GM15510 (cell line): ENCODE measurements around the gene SVOP.

ENCODE experiments used
- POLR2A ChIP-seq: IDR thresholded peaks from 3 replicates; pipeline ENCODE4 v1.6.1; 2011; ENCODE audit warnings: borderline replicate concordance; ENCODE audit not compliant: insufficient read length; ENCODE audit errors: extremely low read depth

The SVOP gene

DNA sequence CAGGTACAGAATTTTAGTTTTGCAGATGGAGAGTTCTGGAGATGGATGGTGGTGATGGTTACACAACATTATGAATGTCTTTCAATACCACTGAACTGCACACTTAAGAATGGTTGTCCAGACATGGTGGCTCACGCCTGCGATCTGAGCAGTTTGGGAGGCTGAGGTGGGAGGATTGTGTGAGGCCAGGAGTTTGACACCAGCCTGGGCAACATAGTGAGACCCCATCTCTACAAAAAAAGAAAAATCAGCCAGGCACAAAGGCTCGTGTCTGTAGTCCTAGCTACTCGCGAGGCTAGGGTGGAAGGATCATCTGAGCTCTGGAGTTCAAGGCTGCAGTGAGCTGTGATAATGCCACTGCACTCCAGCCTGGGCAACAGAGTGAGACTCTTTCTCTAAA, 23.4 kb upstream of the SVOP start:
- no peak for TF ChIP-seq POLR2A

DNA sequence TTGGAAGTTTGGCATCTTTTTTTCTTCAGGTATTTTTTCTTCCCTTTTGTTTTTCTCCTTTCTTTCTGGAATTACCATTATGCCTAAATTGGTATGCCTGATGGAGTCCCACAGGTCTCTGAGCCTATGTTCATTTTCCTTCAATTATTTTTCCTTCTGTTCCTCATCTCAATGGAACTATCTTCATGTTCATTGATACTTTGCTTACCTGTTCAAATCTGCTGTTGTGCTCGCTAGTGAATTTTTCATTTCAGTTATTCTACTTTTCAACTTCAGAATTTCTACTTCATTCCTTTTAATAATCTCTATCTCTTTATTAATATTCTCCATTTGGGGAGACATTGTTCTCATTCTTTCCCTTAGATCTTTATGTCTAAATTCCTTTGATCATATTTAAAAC, 16.1 kb upstream of the SVOP start:
- no peak for TF ChIP-seq POLR2A

DNA sequence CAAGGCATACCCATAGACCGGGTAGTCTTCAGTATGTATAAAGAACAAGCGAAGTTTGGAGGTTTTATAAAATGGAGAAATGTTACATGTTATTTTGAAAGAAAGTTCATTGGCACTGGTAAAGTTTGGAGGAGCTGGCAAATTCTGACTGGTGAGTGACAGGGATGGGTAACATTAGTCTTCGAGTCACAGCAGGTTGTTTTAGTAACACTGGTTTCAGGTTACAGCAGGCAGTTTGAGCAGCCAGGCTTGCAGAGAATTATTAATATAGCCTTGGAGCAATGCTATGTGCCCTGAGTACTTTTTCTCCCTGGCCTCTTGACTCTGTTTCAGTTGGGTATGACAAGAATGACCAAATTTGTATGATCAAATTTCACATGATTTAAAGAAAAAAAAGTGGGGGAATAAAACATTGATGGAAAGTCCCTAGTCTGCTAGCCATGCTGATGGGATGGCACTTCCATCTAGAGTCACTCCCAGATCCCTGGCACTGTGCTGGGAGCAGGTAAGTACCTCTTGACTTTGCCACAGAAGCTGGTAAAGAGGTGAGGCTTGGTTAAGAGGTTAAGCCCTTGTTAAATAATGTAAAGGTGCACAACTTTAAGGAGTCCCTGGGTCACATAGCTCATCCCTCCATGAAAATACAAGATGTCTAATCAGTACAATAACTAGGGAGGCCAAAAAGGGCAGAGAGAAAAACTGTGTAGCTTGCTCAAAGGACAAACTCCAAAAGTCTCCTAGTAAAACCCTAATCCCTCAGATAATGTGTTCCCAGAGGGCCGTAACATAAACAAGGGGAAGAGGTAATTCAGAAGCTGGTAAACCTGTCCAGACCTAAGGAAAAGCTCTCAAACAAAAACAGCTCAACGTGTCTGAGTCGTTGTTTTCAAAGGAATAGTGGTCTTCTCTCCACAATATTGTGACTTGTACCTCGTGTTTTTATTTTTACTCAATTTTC, 12.7 kb upstream of the SVOP start:
- no peak for TF ChIP-seq POLR2A

DNA sequence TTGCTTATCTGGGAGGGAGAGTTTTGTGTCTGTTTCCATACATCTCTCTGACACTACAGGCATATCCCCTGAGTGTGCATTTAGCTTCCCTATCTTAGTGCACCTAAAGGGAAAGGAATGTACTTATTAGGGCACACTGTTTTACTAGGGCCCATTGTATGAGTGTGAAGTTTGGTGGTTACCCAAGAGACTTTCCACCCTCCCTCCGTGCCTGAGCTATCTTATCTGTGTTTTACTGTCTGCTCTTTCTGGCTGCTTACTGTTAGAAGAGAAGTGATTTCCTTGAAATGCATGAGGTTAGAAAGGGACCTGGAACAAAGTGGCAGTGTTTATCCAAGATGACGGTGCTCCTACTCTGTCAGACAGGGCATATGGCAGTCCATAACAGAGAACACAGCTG, 8.5 kb upstream of the SVOP start:
- TF ChIP-seq POLR2A, result no peak

DNA sequence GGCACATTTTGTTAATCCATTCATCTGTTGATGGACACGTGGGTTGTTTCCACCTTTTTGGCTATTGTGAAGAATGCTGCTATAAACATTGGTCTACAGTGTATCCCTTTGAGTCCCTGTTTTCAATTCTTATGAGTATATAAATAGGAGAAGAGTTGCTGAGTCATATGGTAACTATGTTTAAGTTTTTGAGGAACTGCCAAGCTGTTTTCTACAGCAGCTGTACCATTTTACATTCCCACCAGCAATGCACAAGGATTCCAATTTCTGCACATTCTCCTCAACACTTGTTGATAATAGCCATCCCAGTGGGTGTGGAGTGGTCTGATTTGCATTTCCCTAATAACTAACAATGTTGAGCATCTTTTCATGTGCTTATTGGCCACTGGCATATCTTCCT, 6.9 kb upstream of the SVOP start:
- TF ChIP-seq POLR2A, result no peak

DNA sequence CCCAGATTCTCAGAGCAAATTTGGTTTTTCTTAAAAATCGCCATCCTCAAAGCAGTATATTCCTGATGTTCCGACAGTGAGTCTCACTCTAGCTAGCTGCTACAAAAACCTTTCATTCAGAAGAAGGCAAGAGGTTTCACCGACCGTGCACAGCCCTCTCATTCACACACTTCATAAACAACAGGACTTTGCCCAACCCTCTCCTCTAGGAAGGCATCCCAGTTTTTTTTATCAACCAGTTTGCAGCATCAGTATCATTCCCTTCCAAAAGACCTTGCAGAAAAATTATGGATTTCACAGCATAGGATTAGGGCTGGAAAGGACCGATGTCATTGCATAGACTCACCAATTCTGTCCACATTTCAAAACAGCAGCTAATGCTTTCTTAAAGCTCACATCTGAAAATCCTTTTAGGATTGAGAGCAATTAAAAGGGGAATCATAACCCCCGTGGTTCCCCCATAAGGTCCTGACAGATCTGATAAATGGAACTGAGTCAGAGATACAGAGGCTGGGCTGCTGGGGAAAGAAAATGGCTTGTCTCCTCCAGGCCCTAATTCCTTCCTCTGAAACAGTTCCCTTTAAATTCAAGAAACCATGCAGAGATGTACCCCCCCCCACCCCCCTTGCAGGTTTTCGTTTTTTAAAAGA, 597 bp downstream of the SVOP start:
- no peak for TF ChIP-seq POLR2A

DNA sequence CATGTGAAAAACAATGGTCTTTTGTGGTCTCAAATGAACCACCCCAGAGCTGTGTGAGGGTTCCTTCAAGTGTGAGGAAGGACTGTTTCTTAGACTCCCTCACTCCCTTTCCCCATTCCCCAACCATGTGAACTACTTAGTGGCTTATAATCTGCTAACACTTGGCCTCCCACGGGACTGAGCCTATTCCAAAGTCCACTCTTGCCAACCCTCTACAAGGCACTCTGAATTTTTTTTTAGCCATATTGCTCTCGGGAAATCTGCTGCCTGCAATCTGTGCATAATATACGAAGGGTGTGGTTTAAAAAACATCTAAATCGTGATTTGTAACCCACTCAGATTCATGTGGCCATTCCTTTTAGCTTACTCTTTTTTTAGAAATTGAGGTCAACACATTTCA, 2.6 kb downstream of the SVOP start:
- TF ChIP-seq POLR2A, result no peak

DNA sequence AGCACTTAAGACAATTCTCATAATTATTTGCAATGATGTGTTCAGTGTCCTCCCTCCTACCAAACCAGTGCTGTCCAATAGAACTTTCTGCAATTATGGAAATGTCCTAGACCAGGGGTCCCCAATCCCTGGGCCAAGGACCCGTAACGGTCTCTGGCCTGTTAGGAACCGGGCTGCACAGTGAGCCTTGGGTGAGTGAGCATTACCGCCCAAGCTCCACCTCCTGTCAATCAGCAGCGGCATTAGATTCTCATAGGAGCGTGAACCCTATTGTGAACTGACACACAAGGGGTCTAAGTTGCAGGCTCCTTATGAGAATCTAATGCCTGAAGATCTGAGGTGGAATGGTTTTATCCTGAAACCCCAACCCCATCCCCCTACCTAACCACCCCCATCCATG, 3.9 kb downstream of the SVOP start:
- TF ChIP-seq POLR2A, result no peak

DNA sequence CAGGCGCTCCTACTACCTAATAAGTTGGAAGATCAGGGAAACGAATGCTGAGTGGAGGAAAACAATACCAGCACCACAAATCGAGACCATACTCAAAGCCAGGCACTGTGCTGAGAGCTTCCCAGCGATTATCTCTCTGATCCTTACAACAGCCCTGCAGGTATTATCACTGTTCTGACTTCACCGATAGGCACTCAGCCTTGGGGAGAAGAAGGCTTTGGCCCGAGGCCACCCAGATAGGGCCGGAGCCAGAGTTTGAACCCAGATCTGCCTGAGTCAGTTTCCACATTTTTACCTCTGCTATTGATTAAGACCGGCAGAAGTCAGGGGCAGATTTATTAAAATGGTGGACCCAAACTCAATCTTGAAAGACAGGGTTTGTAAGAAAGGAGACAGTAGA, 4.9 kb downstream of the SVOP start:
- TF ChIP-seq POLR2A, result no peak

DNA sequence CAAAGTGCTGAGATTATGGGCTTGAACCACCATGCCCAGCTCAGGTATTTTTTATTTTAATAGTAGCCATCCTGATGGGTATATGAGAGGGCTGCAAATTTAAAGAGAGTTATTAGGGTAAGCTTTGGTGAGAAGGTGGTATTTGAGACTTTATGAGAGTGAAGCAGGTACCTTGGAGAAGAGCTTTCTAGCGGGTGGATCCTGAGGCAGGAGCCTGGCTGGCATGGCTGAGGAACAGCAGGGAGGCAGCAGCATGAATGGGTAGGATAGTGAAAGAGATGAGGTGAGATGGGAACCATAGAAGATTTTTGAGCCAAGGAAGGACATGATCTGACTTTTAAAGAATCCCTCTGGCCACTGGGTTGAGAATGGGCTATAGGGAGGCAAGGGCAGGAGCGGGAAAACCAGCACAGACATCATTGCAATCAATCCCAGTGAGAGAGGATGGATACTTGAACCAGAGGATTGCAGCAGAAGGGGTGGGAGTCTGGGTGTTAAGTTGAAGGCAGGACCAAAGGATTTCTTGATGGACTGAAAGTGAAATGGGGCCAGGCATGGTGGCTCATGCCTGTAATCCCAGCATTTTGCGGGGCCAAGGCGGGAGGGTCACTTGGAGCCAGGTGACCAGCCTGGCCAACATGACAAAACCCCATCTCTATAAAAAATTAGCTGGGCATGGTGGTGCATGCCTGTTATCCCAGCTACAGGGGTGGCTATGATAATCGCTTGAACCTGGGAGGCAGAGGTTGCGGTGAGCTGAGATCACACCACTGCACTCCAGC, 5.7 kb downstream of the SVOP start:
- TF ChIP-seq POLR2A, result no peak

DNA sequence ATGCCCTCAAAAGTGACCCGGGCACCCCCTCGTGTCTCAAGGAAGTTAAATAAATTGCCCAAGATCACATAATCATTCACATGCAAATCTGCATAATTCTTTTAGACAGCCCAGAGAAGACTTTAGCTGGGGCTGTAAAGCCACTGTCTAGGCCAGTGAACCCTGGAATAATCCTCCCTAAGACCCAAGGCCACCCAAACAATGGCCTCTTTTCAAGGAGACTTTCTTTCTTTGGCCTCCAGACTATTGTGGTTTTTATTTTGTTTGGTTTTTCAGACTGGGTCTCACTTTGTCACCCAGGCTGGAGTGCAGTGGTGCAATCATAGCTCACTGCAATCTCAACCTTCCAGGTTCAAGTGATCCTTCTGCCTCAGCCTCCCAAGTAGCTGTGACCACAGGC, 10.6 kb downstream of the SVOP start:
- TF ChIP-seq POLR2A, result no peak

DNA sequence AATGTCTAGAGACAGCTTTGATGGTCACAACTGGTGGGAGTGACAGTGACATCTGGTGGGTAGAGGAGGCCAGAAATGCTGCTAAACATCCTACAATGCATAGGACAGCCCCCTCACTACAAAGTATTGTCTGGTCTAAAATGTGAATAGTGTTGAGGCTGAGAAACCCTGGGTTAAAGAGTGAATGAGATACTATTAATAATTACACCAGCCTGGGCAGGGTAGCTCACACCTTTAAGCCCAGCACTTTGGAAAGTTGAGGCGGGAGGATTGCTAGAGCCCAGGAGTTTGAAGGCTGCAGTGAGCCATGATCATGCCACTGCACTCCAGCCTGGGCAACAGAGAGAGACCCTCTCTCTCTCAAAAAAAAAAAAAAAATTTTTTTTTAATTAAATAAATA, 11.1 kb downstream of the SVOP start:
- no peak for TF ChIP-seq POLR2A

DNA sequence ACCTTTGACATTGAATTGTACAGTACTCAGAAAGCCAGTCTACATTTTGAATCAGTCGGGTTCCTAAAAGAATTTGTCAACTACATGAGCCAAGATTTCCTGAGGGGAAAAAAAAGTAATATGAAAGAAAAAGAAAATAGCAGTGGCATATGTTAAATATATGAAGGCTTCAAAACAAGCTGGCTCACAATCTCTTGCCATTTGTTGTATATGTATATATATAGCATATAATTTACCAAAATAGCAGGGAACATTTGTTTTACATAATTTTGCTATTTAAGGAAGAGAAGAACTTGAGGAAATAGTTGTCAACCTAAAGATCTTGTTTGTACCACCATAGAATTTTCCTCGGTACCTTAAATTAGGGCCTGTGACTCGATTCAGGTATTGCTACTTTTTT, 16.9 kb downstream of the SVOP start:
- no peak for TF ChIP-seq POLR2A

DNA sequence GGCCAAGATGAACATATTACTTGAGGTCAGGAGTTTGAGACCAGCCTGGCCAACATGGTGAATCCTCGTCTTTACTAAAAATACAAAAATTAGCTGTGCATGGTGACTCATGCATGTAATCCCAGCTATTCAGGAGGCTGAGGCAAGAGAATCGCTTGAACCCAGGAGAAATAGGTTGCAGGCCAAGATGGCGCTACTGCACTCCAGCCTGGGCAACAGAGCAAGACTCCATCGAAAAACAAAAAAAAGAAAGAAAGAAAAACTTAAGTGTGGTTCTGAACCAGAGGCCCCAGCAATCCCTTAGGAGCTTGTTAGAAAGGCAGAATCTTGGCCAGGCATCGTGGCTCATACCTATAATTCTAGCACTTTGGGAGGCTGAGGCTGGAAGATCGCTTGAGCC, 24.5 kb downstream of the SVOP start:
- no peak for TF ChIP-seq POLR2A

DNA sequence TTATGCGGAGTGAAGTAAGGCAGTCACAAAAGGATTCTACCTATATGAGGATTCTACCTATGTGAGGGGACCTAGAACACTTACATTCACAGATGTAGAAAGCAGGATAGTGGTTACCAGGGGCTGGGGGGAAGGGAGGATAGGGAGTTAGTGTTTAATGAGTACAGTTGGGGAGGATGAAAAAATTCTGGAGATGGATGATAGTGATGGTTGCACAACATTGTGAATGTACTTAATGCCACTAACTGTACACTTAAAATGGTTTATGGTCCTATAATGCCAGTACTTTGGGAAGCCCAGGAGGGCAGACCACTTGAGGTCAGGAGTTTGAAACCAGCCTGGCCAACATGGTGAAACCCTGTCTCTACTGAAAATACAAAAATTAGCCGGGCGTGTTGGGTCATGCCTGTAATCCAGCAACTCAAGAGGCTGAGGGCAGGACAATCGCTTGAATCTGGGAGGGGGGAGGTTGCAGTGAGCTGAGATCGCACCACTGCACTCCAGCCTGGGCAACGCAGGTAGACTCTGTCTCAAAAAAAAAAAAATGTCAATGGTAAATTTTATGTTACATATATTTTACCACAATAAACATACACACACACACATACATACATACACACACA, 25.4 kb downstream of the SVOP start:
- no peak for TF ChIP-seq POLR2A
